ENCODE measurements around the gene LAMA3.
A peak's percentile ranks its signal among the peaks of the same experiment; 100 is the strongest.

The LAMA3 gene

GRCh38 chr18:23779696-23780303 is 90.5 kb downstream of the LAMA3 start:
- no peak for DNase-seq

- no peak for DNase-seq
Measured at GRCh38 chr18:23784832-23785245, 95.6 kb downstream of the LAMA3 start.

GRCh38 chr18:23793051-23793450 is 103.8 kb downstream of the LAMA3 start:
- DNase-seq: no peak

- DNase-seq: no peak
Measured at GRCh38 chr18:23793985-23794867, 105.0 kb downstream of the LAMA3 start.

GRCh38 chr18:23798249-23798648 is 109.0 kb downstream of the LAMA3 start:
- DNase-seq: no peak

- no peak for DNase-seq
Measured at GRCh38 chr18:23798824-23799223, 109.6 kb downstream of the LAMA3 start.

GRCh38 chr18:23799540-23799939 is 110.3 kb downstream of the LAMA3 start:
- DNase-seq: no peak

GRCh38 chr18:23800902-23801301 is 111.6 kb downstream of the LAMA3 start:
- no peak for DNase-seq

GRCh38 chr18:23802817-23803216 is 113.6 kb downstream of the LAMA3 start:
- DNase-seq: no peak

GRCh38 chr18:23803755-23804154 is 114.5 kb downstream of the LAMA3 start:
- no peak for DNase-seq

GRCh38 chr18:23805898-23806297 is 116.6 kb downstream of the LAMA3 start:
- DNase-seq: no peak

GRCh38 chr18:23809415-23809814 is 120.2 kb downstream of the LAMA3 start:
- no peak for DNase-seq

GRCh38 chr18:23810396-23810795 is 121.1 kb downstream of the LAMA3 start:
- DNase-seq: no peak

GRCh38 chr18:23811176-23811575 is 121.9 kb downstream of the LAMA3 start:
- no peak for DNase-seq

- DNase-seq: peak; percentile 54
Measured at GRCh38 chr18:23812546-23813440, 123.5 kb downstream of the LAMA3 start.

GRCh38 chr18:23814991-23815614 is 125.8 kb downstream of the LAMA3 start:
- no peak for DNase-seq

GRCh38 chr18:23816021-23816420 is 126.8 kb downstream of the LAMA3 start:
- no peak for DNase-seq

- DNase-seq: no peak
Measured at GRCh38 chr18:23816740-23817139, 127.5 kb downstream of the LAMA3 start.

GRCh38 chr18:23819001-23819400 is 129.7 kb downstream of the LAMA3 start:
- DNase-seq: no peak

GRCh38 chr18:23822590-23823385 is 133.5 kb downstream of the LAMA3 start:
- DNase-seq: no peak

GRCh38 chr18:23824240-23824639 is 135.0 kb downstream of the LAMA3 start:
- no peak for DNase-seq

- no peak for DNase-seq
Measured at GRCh38 chr18:23824669-23825068, 135.4 kb downstream of the LAMA3 start.
